Measurements from ENCODE around the gene KLF8.
"Not testable (repeated sequence)": the region's sequence is repeated elsewhere in the genome, so short reads cannot be mapped to it uniquely, and the experiment has no call there.

Gene KLF8

DNA sequence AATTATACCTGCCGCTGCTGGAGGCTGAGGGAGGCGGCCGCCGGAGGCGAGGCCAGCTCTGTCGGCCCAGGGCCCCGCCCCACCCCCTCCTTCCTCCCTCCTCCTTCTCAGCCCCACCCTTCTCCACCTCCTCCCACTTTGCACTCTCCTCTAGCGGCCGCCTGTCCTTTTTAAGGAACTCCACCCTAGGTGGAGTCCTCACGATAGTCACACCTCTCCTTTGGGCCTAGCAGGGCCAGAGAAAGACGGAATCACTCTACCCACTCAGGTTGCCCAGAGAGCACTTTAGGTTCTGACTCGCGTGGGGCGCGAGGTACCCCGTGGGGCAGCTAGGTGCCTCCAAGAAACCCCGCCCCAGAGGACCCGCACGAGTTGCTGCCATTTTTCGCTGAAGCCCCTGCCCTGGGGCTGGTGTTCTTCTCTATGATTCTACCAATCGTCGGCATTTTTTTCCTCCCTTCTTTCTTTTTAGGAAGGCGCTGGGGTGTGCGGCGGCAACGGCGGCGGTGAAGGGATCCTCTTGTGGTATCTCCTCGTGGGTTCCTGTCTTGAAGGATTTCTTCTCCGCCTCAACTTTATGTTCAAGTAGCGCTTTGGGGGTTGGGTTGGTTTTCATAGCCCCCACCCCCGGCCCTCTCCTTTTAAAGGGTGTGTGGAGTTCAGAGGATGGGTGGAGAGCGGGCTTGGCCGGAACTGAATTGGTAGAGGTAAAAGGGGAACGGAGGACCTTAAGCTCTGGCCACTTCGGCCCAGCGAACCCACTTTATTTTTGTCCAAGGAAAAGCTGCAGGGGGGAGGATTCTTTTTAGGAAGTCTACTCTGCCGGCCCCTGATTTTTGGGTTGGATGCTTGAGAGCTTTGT is at the start of gene KLF8:
KLF8 (plus strand) TSS at position 136 of the 862 bp plus-strand sequence. CDS start 979 bp downstream, outside the sequence.
- DNase-seq (ENCODE audit: low read depth in 1 of 2, low spot score in 1 of 2): peak in 1 of 2 donors; percentile 3

DNA sequence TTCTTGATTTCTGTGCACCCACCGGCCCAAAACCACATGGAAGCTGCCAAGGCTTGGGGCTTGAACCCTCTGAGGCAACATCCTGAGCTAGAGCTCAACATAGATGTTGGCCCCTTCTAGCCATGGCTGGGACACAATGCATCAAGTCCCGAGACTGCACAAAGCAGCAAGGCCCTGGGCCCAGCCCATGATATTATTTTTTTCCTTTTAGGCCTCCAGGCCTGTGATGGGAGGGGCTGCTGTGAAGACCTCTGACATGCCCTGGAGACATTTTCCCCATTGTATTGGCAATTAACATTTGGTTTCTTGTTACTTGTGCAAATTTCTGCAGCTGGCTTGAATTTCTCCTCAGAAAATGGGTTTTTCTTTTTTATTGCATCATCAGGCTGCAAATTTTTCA is 25.2 kb upstream of the KLF8 start:
- not testable (repeated sequence) for DNase-seq (ENCODE audit: low read depth in 1 of 2, low spot score in 1 of 2)

DNA sequence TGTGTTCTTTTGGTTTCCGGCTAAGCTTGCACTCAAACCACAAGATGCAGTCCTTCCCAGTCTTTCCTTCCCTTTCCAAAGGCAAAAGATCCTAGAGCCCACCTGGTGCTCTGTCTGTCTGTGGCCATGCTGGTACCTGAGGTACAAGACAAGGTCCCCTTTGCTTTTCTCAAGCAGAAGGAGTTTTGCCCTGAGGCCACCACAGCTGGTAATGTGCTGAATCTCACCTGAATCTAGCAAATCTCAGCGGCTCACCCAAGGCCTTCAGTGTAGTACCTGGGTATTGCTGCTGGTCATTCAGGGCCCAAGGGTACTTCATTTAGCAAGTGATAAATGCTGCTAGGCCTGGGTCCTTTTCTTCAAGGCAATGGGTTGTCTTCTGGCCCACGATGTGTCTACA is 20.5 kb upstream of the KLF8 start:
- DNase-seq (ENCODE audit: low read depth in 1 of 2, low spot score in 1 of 2): no peak

DNA sequence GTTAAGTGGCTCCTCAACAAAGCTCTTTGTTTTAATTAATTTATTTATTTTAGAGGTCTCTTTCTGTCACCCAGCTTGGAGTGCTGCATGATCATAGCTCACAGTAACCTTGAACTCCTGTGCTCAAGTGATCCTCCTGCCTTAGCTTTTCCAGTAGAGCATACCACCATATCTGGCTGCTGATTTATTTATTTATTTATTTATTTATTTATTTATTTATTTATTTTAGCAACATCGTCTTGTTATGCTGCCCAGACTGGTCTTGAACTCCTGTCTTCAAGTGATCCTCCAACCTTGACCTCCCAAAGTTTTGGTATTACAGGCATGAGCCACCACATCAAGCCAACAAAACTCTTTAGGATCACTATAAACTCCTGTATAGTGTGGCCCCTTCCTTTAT is 15.8 kb upstream of the KLF8 start:
- DNase-seq (ENCODE audit: low read depth in 1 of 2, low spot score in 1 of 2): no peak

DNA sequence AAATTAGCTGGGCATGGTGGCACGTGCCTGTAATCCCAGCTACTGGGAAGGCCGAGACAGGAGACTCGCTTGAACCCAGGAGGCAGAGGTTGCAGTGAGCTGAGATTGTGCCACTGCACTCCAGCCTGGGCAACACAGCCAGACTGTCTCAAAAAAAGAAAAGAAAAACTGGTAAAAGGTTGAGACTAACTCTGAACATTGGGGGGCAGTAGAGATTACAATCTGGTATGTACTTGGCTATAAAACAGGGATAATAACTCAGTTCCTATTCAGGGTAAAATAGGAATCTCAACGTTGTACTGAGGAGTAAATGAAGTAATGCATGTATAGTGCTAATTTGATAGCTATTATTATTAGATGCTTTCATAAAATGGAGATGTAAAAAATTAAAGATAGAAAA is 12.5 kb upstream of the KLF8 start:
- no peak for DNase-seq (ENCODE audit: low read depth in 1 of 2, low spot score in 1 of 2)

DNA sequence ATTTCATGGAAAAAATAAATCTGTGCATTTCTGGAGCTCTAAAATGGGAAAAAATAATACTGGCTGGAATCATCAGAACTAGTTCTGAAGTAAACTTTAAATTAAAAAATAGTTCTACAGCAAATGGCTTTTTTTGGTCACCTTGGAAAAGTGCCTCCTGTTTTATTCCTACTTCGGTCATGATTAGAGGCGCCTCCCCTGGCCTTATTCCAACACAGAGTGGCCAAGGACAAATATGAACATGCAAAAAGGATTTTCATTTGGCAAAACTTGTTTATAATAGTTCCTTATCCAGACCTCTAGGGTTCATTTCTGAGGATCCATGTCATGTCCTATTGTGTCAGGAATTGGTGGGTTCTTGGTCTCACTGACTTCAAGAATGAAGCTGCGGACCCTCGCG is 11.1 kb upstream of the KLF8 start:
- DNase-seq (ENCODE audit: low read depth in 1 of 2, low spot score in 1 of 2): no peak

DNA sequence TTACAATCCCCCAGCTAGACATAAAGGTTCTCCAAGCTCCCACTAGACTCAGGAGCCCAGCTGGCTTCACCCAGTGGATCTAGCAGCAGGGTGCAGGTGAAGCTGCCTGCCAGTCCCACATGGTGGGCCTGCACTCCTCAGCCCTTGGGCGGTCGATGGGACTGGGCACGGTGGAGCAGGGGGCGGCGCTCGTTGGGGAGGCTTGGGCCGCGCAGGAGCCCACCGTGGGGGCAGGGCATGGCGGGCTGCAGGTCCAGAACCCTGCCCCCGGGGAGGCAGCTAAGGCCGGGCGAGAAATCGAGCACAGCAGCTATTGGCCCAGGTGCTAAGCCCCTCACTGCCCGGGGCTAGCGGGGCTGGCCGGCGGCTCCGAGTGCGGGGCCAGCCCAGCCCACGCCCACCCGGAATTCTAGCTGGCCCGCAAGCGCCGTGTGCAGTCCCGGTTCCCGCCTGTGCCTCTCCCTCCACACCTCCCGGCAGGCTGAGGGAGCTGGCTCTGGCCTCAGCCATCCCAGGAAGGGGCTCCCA is 9.6 kb upstream of the KLF8 start:
- DNase-seq (ENCODE audit: low read depth in 1 of 2, low spot score in 1 of 2): no peak

DNA sequence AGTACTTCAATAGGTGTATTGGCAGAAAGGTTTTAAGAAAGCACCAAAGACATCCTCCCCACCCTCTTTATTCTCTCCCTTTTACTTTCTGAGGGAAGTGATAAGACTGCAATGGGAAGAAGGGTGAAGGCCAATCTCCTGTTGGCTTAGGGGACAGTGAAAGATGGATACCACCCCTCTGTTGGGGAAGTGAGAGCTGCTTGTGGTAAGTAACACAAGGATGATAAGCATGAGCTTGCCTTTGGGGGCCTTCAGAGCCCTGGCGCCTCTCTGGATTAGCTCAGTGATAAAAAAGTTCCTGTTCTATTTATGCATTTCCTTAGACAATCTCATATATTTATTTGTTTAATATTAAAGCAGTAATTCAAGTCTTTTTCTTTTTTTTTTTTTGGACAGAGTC is 5.2 kb upstream of the KLF8 start:
- no peak for DNase-seq (ENCODE audit: low read depth in 1 of 2, low spot score in 1 of 2)

DNA sequence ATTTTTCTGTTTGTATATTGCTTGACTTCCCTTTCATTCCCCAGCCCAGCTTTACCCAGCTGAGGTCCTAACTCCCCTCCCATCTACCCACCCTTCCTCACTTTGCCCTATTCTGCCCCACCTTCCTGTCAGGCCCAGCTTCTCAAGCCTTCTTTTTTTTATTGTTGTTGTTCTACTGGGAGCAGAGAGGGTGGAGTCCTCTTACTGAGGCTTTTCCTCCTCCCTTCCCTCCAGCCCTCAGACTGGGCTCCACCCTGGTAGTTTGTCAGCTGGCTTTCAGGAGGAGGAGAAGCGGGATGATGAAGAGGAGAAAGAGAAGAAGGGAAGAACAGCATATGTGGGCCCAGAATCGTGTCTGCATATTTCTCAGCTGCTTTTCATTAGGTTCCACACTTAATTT is 3.2 kb upstream of the KLF8 start:
- DNase-seq (ENCODE audit: low read depth in 1 of 2, low spot score in 1 of 2): no peak

DNA sequence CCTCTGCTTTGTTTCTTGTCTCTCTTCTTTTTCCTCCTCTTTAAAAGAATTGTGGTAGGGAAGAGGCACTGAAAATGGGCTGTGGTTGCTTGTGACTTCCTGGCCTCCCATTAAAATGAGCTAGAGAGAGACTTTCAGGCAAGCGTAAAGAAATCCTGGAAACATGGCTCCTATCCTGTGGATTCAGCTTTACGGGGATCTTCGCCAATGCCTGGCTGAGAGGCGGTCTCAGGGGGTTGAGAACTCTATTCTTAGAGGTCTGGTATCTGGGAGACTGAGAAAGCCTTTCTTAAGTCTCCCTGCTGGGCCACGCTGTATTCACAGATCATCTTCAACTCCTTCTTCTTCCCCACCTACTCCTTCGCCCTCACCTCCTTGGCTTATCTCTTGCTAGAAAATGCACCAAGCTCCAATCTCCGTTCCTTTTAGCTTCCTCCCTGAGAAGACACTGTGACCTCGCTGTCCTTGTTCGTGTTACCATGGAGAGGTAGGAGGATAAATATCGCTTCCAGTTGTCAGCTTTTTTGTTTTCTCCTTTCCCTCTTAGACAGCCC is 542 bp upstream of the KLF8 start:
- no peak for DNase-seq (ENCODE audit: low read depth in 1 of 2, low spot score in 1 of 2)

DNA sequence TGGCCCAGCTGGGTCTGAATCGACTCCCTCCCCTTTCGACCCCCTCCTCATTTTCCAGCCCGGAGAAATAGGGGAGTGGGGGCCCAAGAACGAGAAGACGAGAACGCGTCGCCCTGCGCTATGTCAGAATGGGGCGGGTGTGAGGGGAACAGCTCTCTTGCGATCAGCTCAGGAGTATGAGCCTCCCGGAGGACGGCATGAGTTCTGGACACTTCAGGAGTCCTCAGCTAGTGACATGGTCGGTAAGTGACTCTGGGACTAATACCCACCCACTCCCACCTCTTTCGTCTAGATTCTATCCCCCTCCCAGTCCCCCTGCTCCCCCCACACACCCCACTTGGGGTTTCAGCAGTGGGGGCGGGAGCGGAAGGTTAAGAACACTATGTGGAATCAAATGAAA is 944 bp downstream of the KLF8 start:
- no peak for DNase-seq (ENCODE audit: low read depth in 1 of 2, low spot score in 1 of 2)

DNA sequence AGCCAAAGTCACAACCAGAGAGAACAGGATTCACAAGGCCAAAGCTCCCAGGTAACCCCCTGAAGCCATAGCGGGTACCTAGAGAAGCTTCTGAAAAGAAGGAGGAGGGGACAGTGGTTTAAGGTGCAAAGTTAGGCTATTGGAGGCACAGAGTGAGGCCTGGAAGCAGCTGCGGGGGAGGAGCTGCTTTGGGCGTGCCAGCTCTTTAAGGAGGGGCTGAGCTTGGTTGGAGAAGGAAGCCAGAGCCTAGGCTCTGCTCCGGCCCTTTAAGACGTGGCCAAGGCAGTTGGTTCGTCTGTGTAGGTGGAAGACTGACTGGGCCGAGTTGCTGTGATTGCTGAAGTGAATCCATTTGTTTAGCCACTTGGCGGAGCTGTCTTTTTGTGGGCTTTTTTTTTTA is 1.5 kb downstream of the KLF8 start:
- DNase-seq (ENCODE audit: low read depth in 1 of 2, low spot score in 1 of 2): no peak

DNA sequence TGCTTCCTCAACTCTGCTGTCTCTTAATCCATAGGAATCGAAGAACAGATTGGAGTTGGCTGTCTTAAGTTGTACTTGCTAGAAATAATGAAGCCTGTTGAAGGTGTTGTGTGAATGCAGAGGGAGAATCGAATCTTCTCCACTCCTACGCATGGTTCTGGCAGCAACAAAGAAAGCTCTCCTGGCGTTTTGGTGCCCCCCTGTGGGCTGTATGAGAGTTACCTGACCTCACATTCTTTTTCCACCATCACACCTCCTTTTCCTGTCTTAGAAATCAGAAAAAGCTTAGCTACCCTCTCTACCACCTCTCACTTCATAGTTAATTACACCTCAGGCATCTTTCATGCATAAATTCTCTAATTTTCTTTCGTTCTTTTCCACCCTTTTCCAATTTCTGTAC is 16.3 kb downstream of the KLF8 start:
- DNase-seq (ENCODE audit: low read depth in 1 of 2, low spot score in 1 of 2): peak in 1 of 2 donors; percentile 32

DNA sequence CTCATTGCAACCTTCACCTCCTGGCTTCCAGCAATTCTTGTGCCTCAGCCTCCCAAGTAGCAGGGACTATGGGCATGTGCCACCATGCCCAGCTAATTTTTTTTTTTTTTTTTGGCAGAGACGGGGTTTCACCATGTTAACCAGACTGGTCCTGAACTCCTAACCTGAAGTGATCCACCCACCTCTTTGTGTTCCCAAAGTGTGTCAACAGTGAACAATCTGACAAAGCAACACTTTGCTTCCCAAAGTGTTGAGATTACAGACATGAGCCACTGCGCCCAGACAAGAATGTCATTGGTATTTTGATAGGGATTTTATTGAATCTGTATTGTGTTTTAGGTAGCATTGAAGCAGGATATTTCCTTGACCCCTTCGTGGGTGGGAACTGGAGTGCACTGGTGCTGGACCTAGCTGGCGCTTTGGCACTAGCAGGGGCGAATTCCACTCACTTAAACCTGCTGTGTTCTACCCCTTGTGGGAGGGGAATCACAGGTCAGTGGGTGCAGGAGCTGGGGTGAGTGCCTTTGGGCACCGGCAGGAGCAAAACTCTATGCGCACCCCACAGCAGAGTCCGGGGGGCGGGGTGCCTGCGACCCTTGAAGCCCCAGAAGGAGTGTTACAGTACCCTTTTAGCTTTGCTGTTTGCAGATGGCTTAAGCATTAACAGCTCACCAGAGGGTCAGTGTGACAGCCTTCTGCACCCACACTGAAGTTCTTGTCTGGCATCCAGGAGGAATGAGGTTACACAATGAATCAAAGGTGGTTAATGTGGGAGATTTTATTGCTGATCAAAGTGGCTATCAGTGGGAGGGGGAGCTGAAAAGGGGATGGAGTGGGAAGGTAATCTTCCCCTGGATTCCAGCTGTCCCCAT is 21.9 kb downstream of the KLF8 start:
- DNase-seq (ENCODE audit: low read depth in 1 of 2, low spot score in 1 of 2): no peak

DNA sequence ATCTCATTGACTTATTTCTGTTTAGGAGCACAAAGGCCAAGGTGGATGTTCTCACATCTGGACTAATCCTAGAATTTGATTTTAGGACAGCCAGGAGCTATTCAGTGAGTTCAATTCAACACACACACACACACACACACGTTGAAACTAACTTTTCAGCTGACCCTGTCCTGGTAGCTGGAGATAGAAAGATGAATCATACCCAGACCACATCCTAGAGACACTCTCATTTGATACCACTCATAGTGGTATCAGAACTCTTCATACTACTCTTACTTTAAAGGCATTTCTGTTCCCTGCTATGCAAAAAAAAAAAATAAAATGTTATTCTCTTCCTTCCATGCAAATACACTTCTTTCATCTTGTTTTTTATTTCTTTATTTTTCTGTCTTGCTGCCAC is 36.7 kb downstream of the KLF8 start:
- no peak for DNase-seq (ENCODE audit: low read depth in 1 of 2, low spot score in 1 of 2)

DNA sequence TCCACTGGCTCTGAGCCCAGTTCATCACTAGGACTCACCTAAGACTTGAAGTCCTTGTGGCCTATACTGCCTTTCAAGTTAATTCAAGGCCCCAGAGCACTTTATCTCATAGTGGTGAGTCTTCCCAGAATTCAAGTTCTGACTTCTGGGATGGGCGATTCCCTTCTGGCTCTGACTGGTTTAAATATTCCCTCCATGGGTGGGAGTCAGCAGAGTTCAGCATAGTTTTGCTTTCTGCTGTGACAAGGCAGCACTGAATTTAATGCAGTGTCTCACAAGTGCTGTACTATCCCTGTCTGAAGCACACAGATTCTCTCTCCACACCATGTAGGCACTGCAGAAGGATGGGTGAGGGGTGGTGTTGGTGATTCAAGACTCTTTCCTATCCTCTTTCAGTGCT is 46.5 kb downstream of the KLF8 start:
- no peak for DNase-seq (ENCODE audit: low read depth in 1 of 2, low spot score in 1 of 2)

DNA sequence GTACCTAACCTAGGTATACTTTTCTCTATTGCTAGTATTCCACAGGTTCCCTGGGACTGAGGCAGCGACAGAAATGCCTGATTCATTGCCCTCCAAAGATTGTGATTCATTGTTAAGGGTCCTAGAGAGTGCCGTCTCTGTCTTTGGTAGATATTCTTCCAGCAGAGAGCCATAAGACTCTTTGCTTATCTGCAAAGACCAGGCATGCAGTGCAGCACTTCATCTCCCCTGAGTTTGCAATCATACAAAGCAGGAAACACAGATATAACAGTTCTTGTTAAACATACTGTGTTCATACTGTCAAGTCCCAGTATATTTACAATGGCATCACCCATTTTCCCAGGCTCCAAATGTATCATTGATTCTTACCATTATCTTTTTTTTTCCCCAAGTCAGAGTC is 47.7 kb downstream of the KLF8 start:
- DNase-seq (ENCODE audit: low read depth in 1 of 2, low spot score in 1 of 2): no peak

DNA sequence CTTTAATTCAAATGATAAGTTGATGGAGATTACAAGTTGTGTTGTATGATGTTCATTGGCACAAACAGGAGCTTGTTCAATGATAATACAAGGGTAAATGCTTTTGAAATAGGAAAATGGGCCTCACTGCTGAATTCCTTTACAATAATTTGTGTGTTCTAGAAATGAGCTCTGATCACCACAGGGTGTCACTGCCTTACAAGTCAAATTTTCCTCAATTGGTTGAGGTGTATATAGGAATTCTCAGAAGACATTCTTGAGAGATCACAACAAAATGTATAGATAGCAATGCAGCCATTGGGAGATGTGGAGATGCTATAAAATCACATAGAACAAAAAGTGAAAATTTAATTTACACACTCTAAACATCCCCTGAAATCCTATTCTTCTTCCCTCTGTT is 49.6 kb downstream of the KLF8 start:
- peak in 1 of 2 donors; percentile 1 for DNase-seq (ENCODE audit: low read depth in 1 of 2, low spot score in 1 of 2)

DNA sequence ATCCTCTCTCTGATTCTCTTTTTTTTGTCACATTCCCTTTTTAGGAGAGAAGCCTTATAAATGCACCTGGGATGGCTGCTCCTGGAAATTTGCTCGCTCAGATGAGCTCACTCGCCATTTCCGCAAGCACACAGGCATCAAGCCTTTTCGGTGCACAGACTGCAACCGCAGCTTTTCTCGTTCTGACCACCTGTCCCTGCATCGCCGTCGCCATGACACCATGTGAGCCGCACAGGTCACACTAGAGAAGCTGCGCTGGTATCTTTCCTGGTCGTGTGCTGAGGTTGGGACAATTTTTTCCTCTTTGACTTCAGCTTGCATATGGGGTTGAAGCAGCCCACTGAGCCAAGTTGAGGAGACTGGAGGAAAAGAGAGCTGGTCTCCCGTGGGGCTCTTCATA is 52.1 kb downstream of the KLF8 start:
- no peak for DNase-seq (ENCODE audit: low read depth in 1 of 2, low spot score in 1 of 2)

DNA sequence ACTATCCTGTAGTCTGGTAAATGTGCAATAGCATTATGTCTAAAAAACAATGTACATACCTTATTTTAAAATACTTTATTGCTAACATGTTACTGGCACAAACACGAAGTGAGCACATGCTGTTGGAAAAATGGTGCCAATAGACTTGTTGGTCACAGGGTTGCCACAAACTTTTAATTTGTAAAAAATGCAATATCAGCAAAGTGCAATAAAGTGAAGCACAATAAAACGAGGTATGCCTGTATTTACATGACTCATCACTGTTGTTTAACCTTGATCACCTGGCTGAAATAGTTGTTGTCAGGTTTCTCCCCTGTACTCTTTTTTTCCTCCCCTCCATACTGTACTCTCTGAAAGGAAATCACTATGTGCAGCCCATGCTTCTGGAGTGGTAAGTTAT is 56.5 kb downstream of the KLF8 start:
- DNase-seq (ENCODE audit: low read depth in 1 of 2, low spot score in 1 of 2): no peak

DNA sequence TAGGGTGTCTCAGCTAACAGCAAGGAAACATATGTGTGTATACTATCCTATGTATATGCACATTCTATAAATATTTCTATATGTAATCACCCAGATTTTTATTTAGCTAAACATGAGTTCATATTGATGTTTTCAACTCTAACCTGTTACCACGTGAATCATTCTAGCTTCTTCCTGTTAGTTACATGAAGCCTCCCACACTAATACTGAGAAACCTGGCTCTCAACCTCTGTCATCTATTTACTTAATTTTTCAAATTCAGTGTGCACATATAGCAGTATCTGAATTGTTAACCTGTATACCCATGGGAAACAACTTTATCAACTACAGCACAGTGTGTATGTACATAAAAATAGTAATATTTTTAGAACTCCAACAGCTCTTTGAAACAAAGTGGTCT is 57.3 kb downstream of the KLF8 start:
- no peak for DNase-seq (ENCODE audit: low read depth in 1 of 2, low spot score in 1 of 2)

DNA sequence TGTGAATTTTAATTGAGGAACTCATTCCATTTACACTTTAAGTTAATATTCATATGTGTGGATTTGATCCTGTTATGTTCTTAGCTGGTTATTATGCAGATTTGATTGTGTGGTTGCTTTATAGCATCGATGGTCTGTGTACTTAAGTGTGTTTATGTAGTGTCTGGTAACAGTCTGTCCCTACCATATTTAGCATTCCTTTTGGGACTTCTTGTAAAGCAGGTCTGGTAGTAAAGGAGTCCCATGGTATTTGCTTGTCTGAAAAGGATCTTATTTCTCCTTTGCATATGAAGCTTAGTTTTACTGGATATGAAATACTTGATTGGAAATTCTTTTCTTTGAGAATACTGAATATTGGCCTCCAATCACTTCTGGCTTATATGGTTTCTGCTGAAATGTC is 76.6 kb downstream of the KLF8 start:
- no peak for DNase-seq (ENCODE audit: low read depth in 1 of 2, low spot score in 1 of 2)

Measured in activated CD4-positive, alpha-beta T cell treated with anti-CD3 and anti-CD28 coated beads, Interleukin-2, amount 50 U/mL, for 24 hours (primary cell).